Activated CD8-positive, alpha-beta T cell treated with anti-CD3 and anti-CD28 coated beads, Interleukin-2, amount 10 ng/mL, durations not matched to agents 7 days and 5 days (primary cell): ENCODE results near the gene PLSCR1. TPM values are rescaled to one million over a fixed set of nuclear protein-coding genes. Genes with fewer than 3 reads are reported as not detected.

Experiments
- ATAC-seq: fragments of 150-1000 bp; cut with Tn5 transposase; one replicate; pipeline ENCODE4 v1.10.0; 2021; ENCODE audit warnings: moderate library complexity
- CTCF ChIA-PET: fragments of 350-600 bp; sonication (Branson Sonifier 250); formaldehyde crosslinking; loops from one replicate; lab custom pipeline; 2021; ENCODE audit warnings: antibody characterized with exemption; lab: Charles Lee
- POLR2A ChIA-PET: fragments of 350-600 bp; sonication (Branson Sonifier 250); formaldehyde crosslinking; loops from one replicate; lab custom pipeline; 2021; ENCODE audit warnings: antibody characterized with exemption; lab: Charles Lee
- DNase-seq: peaks from one replicate; pipeline ENCODE4 v3.0.0-alpha.2; 2020
- H3K27ac Mint-ChIP-seq: one replicate; pipeline ENCODE4 v1.8.0; 2021; ENCODE audit warnings: mild to moderate bottlenecking, mixed read lengths
- H3K27me3 Mint-ChIP-seq: one replicate; pipeline ENCODE4 v1.8.0; 2021; ENCODE audit warnings: low read depth, mixed read lengths
- H3K36me3 Mint-ChIP-seq: one replicate; pipeline ENCODE4 v1.8.0; 2021; ENCODE audit warnings: low read depth, mixed read lengths
- H3K4me1 Mint-ChIP-seq: one replicate; pipeline ENCODE4 v1.8.0; 2021; ENCODE audit warnings: low read depth, mixed read lengths
- H3K4me3 Mint-ChIP-seq: one replicate; pipeline ENCODE4 v1.8.0; 2021; ENCODE audit warnings: mild to moderate bottlenecking, mixed read lengths
- H3K9me3 Mint-ChIP-seq: one replicate; pipeline ENCODE4 v1.8.0; 2022; ENCODE audit warnings: mixed read lengths; ENCODE audit not compliant: insufficient read depth
- total RNA-seq, 2 experiments: library from RNA; stranded (reverse); gene quantifications; one replicate each; pipeline ENCODE4 v1.2.3, GENCODE V29; 2021

Gene PLSCR1, protein sequence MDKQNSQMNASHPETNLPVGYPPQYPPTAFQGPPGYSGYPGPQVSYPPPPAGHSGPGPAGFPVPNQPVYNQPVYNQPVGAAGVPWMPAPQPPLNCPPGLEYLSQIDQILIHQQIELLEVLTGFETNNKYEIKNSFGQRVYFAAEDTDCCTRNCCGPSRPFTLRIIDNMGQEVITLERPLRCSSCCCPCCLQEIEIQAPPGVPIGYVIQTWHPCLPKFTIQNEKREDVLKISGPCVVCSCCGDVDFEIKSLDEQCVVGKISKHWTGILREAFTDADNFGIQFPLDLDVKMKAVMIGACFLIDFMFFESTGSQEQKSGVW
- 100 to 1,000 TPM; 164 to 177 TPM for total RNA-seq

DNA sequence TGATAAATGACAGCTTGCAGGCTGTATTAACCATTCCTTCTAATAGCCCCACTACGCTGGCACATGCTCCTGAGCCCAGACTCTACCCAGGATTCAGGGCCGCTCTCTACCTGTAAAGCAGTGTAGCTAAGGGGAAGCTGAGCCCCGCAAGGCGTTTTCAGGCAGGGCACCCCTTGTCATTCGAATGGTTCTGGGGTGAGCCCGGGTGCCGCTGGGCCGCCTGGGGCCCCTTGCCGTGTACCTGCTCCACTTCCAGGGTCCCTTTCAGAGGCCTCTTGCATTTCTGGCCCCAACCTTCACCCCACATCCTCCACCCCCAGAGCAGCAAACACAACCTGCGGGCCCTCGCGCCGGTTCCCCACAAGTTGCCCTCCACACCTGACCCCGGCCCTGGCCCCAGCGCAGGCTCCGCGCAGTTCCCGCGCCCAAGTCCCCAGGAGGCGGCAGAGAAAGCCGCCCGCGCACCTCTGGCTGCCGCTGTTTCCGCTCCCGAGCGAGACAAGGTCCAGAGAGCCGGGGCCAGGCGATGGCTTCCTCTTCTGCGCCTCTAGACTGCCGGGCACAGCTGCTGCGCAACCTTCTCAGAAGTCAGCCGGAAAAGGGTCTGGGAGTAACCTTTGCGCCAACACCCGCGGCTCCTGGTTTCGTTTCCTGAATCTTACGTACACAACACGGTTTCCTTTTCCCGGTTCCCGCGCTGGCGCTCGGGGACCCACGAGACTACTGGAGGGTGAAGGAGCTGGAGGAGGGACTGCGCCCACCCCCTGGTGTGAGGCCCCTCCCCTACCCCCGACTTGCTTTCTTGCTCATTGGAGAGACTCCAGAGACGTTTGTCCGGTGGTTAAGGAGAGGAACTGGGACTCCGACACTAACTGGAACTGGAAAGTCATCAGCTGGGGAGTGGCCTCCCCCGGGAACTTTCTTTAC, at the start of gene PLSCR1:
Gene PLSCR1 (minus strand): TSS at position 606 of the 927 bp plus-strand sequence. CDS start 8,055 bp downstream, outside the sequence.
- Mint-ChIP-seq H3K27ac (peak within 1 kb of the TSS; percentile 97), H3K4me3 (peak within 1 kb of the TSS; percentile 85), H3K27me3 (no peaks in the 10 kb centered on the region), H3K9me3 (no peaks in the 10 kb centered on the region), H3K36me3 (peaks cover 40% of the 10 kb centered on the region), H3K4me1 (peaks cover 74% of the 10 kb centered on the region)
- ATAC-seq (peak; percentile 87), DNase-seq (peak; percentile 95)
- ChIA-PET CTCF (interaction anchor here (0.6 to 2.4 kb wide), 7 partner anchors 9 to 356 kb away, joined by 3 to 9 read pairs (median 3); no protein-coding TSS in a partner anchor), POLR2A (interaction anchor here (0.6 to 4.3 kb wide), 12 partner anchors 10 to 216 kb away, joined by 3 to 38 read pairs (median 4); no protein-coding TSS in a partner anchor)

DNA sequence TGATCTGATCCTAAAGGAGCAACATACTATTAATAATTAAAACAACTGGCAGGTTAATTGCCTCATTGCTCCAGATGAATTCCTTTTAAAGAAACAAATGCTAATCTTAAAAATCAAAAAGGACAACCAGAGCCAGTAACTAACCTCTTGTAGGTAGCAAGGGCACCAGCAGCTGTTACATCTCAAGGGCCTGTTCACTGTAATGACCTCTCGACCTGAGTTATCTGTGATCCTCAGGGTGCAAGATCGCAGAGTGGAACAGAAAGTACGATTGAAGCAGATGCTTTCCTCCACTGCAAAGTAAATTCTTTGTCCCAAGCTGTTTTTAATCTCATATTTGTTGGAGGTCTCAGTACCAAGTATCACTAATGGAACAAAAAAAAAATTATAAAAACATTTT, 49.4 kb upstream of the PLSCR1 start:
- ChIA-PET POLR2A (no interaction called here), CTCF (interaction anchor here (0.8 to 1.7 kb wide), 7 partner anchors 44 to 529 kb away, joined by 3 to 5 read pairs (median 4); no protein-coding TSS in a partner anchor)
- Mint-ChIP-seq H3K9me3 (no peaks in the 10 kb centered on the region), H3K4me3 (no peak overlapping the region), H3K27ac (no peak overlapping the region), H3K36me3 (no peaks in the 10 kb centered on the region), H3K4me1 (no peaks in the 10 kb centered on the region), H3K27me3 (peaks cover 22% of the 10 kb centered on the region)
- ATAC-seq (no peak), DNase-seq (no peak)

DNA sequence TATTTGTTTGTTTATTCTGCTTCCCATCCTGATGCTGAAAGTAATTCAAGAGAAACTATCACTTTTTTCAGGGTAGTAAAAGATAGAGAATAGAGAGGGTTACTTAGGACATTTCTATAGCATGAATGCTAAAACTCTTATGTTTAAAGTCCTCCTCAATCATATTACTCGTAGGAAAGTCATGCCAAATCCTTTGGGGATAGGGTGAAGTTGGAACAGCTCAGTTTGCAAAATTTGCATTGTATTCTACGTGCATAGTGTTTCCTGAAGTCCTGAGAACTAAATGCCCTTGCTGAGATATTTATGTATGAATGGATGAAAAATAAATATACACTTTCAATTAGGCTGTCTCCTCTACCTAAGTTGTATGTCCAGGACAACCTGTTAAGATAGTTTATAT, 46.1 kb upstream of the PLSCR1 start:
- ChIA-PET POLR2A (no interaction called here), CTCF (interaction anchor here (1.2 to 1.9 kb wide), 4 partner anchors 10 to 525 kb away, joined by 3 to 11 read pairs (median 4); no protein-coding TSS in a partner anchor)
- H3K9me3 Mint-ChIP-seq, result no peaks in the 10 kb centered on the region
- ATAC-seq (no peak), DNase-seq (no peak)
- H3K4me3 Mint-ChIP-seq, result no peak overlapping the region
- peaks cover 24% of the 10 kb centered on the region for H3K27me3 Mint-ChIP-seq
- no peaks in the 10 kb centered on the region for H3K4me1 Mint-ChIP-seq
- no peaks in the 10 kb centered on the region for H3K36me3 Mint-ChIP-seq
- H3K27ac Mint-ChIP-seq, result no peak overlapping the region

DNA sequence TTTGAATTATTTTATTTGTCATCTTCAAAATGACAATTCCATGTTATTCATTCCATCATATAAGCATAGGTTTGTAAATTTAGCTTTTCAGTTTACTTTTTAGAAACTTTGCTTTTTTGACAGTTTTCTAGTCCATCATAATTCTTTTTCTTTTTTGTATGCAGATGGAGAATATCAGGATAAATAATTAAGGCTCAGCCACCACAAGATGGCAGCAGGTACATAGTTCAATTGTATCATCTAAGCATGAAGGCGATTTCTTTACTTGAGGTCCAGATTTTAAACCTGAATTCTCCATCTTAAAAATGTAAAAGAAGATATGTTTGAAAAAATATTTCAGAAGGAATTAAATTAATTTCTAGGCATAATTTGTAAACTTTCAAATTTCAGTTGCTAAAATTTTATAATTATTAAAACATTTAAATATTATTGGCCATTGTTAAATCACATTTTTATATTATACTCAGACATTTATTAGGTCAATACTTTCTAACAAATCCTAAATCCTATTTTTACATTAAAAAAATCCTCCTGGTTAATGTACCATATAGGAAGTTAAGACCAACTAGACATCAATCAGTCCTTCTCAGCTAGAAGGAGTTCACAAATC, 45.6 kb upstream of the PLSCR1 start:
- Mint-ChIP-seq H3K27ac (no peak overlapping the region), H3K36me3 (no peaks in the 10 kb centered on the region), H3K27me3 (peaks cover 27% of the 10 kb centered on the region), H3K4me3 (no peak overlapping the region), H3K4me1 (no peaks in the 10 kb centered on the region), H3K9me3 (no peaks in the 10 kb centered on the region)
- DNase-seq, result peak; percentile 39
- no peak for ATAC-seq
- ChIA-PET POLR2A (no interaction called here), CTCF (interaction anchor here (1.2 to 1.9 kb wide), 8 partner anchors 9 to 525 kb away, joined by 3 to 11 read pairs (median 4); no protein-coding TSS in a partner anchor)

DNA sequence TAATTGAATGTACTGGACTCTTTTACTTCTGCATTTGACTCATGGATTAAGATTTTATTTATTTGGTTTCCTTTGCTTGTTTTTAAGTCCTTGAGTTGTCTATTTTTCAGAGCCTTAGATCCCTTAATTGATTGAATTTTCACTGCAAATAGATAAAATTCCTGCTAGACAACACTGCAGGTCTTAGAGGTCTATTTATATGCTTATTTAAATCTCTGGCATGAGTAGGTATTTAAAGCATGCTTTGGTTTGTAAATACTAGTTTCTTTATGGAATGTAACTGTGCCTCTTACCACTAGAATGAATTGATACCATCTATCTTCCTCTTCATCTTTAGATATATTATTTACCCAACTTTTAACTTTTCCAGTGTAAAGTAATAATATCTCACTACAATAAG, 40.7 kb upstream of the PLSCR1 start:
- H3K36me3 Mint-ChIP-seq, result peaks cover 8% of the 10 kb centered on the region
- H3K27ac Mint-ChIP-seq, result no peak overlapping the region
- H3K9me3 Mint-ChIP-seq, result peaks cover 5% of the 10 kb centered on the region
- DNase-seq (no peak), ATAC-seq (no peak)
- H3K27me3 Mint-ChIP-seq, result peaks cover 36% of the 10 kb centered on the region
- no peak overlapping the region for H3K4me3 Mint-ChIP-seq
- POLR2A ChIA-PET, result no interaction called here
- CTCF ChIA-PET, result interaction anchor here (1.4 kb wide), 1 partner anchor 20 kb away, joined by 3 read pairs; the partner anchor contains the start of gene PLSCR5
- H3K4me1 Mint-ChIP-seq, result no peaks in the 10 kb centered on the region

DNA sequence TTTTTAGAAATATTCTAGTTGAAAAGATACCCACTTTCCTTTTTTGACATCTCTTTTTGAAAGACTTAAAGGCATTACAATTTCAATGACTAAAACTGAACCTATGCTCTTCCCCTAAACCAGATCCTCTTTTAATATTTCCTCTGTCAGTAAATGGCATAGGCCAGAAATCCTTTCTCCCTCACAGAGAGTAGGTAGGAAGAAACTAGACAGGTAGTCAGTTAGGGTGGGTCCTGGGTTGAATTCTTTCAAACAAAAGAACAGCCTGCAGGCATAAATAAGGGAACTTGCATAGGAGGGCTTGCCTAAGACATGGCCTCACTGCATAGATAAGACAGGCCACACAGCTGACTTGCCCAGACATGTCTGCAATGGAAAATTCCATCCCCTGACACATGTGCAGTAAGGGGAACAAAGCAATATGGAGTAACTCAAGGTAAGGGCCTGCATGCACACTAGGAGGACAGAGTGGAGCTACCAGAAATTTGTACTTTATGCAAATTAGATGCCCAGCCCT, 37.6 kb upstream of the PLSCR1 start:
- Mint-ChIP-seq H3K4me3 (no peak overlapping the region), H3K9me3 (peaks cover 5% of the 10 kb centered on the region), H3K36me3 (peaks cover 8% of the 10 kb centered on the region), H3K27ac (no peak overlapping the region), H3K4me1 (no peaks in the 10 kb centered on the region), H3K27me3 (peaks cover 27% of the 10 kb centered on the region)
- DNase-seq (no peak), ATAC-seq (no peak)
- CTCF ChIA-PET, result interaction anchor here (1.3 kb wide), 1 partner anchor 391 kb away, joined by 3 read pairs; no protein-coding TSS in a partner anchor
- POLR2A ChIA-PET, result interaction anchor here (1.4 kb wide), 1 partner anchor 84 kb away, joined by 3 read pairs; no protein-coding TSS in a partner anchor

DNA sequence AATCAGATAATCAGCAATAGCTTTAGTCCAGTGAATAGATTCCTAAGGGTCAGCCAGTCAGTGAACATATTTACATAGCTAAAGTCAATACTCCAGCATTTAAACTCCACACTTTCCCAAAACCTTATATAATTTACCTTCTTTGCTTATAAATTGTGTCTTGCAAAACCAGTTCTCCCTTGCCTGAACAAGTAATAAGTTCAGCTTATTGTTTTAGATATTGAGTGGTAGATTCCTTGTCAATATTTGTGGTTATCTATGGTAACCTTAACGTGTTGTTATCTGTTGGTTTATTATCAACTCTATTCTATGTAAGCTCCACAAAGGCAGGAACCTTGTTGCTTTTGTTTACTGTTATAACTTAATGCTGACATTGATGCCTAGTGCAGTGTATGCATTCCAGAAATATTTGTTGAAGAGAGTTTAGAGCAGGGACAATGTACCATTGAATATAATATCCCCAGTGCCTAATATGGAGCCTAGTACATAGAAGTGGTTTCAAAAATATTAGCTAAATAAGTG, 36.7 kb upstream of the PLSCR1 start:
- H3K9me3 Mint-ChIP-seq, result peaks cover 5% of the 10 kb centered on the region
- ATAC-seq, result no peak
- H3K36me3 Mint-ChIP-seq, result peaks cover 8% of the 10 kb centered on the region
- H3K4me3 Mint-ChIP-seq, result no peak overlapping the region
- H3K4me1 Mint-ChIP-seq, result no peaks in the 10 kb centered on the region
- H3K27me3 Mint-ChIP-seq, result peaks cover 24% of the 10 kb centered on the region
- CTCF ChIA-PET, result interaction anchor here (1.3 to 1.6 kb wide), 2 partner anchors 9 to 390 kb away, joined by 3 to 11 read pairs; no protein-coding TSS in a partner anchor
- H3K27ac Mint-ChIP-seq, result no peak overlapping the region
- DNase-seq, result no peak
- POLR2A ChIA-PET, result interaction anchor here (1.4 kb wide), 1 partner anchor 83 kb away, joined by 3 read pairs; no protein-coding TSS in a partner anchor

DNA sequence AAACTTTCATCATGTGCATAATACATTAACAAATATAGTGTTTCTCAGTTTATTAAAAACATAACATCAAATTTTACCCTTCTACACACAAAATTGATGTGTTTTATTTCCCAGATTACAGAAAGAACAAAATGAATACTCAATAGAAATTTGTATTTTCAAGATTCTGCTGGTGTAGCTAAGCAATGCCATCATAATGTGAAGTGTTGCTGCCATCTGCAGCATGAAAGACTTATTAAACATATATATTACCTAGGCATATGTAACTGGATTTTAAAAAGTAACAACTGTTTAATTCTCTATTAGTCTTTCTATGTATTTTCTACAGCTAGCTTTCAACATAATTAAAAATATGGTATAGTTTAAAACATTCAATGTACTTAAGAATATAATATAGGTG, 33.3 kb upstream of the PLSCR1 start:
- Mint-ChIP-seq H3K27ac (no peak overlapping the region), H3K4me3 (no peak overlapping the region), H3K9me3 (no peaks in the 10 kb centered on the region), H3K36me3 (peaks cover 3% of the 10 kb centered on the region), H3K27me3 (peaks cover 11% of the 10 kb centered on the region), H3K4me1 (no peaks in the 10 kb centered on the region)
- ATAC-seq, result peak; percentile 67
- ChIA-PET CTCF (interaction anchor here (0.7 to 2.0 kb wide), 11 partner anchors 12 to 390 kb away, joined by 3 to 17 read pairs (median 5); partner anchors contain the start of gene PLSCR1), POLR2A (no interaction called here)
- DNase-seq, result peak; percentile 53

DNA sequence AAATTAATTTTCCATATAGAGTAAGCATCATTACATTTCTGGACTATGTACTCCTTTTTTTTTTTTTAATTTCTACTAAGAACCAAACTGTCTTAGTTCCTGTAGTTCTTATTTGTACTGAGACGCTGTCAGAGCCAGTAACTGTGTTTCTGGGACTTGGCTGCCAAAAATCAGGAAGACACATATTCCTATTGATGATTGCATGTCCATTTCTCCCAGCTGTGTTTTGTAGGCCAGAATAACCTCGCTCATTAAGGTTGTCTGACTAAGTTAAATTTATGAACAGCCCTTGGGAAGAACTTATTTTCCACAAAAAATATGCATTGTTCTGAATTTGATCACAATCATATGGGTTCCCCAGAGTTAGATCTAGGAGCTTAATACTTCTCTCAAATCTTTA, 31.2 kb upstream of the PLSCR1 start:
- ChIA-PET CTCF (interaction anchor here (1.0 kb wide), 1 partner anchor 32 kb away, joined by 3 read pairs; no protein-coding TSS in a partner anchor), POLR2A (interaction anchor here (1.9 kb wide), 1 partner anchor 31 kb away, joined by 8 read pairs; the partner anchor contains the start of gene PLSCR1)
- no peaks in the 10 kb centered on the region for H3K4me1 Mint-ChIP-seq
- H3K27ac Mint-ChIP-seq, result no peak overlapping the region
- DNase-seq (no peak), ATAC-seq (no peak)
- H3K4me3 Mint-ChIP-seq, result no peak overlapping the region
- no peaks in the 10 kb centered on the region for H3K36me3 Mint-ChIP-seq
- peaks cover 16% of the 10 kb centered on the region for H3K27me3 Mint-ChIP-seq
- H3K9me3 Mint-ChIP-seq, result no peaks in the 10 kb centered on the region

DNA sequence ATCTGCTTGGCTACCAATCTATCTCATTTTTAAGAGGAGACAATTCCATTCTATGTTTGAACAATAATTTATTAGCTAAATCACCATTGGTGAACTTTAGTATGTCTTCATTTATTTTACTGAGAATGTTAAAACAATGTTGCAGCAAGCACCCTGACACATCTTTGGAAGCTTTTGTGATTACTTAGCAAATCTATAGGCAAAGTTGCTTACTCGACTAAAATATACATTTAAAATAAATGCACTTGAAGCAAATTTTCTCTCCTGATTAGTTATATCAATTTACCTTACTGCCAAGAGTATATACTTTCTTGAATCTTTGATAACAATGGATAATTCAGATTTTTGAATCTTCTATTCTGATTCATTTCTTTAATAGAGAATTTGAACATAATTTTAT, 29.8 kb upstream of the PLSCR1 start:
- Mint-ChIP-seq H3K27me3 (peaks cover 16% of the 10 kb centered on the region), H3K9me3 (no peaks in the 10 kb centered on the region), H3K4me1 (no peaks in the 10 kb centered on the region), H3K27ac (no peak overlapping the region), H3K4me3 (no peak overlapping the region), H3K36me3 (no peaks in the 10 kb centered on the region)
- CTCF ChIA-PET, result interaction anchor here (0.9 to 1.5 kb wide), 2 partner anchors 13 to 20 kb away, joined by 3 read pairs; no protein-coding TSS in a partner anchor
- DNase-seq, result no peak
- ATAC-seq, result no peak
- POLR2A ChIA-PET, result interaction anchor here (1.9 kb wide), 1 partner anchor 30 kb away, joined by 8 read pairs; the partner anchor contains the start of gene PLSCR1
